Ishikawa (cell line): ENCODE measurements around the gene KLHL25.

Experiments used
- CEBPB ChIP-seq: IDR thresholded peaks from 2 replicates; pipeline ENCODE4 v1.6.1; 2012
- CREB1 ChIP-seq: IDR thresholded peaks from 2 replicates; pipeline ENCODE4 v1.6.1; 2012; ENCODE audit warnings: low read depth
- EGR1 ChIP-seq: IDR thresholded peaks from 2 replicates; pipeline ENCODE4 v1.6.1; 2012
- EP300 ChIP-seq: IDR thresholded peaks from 2 replicates; pipeline ENCODE4 v1.6.1; 2012; ENCODE audit warnings: borderline replicate concordance
- FOXM1 ChIP-seq: IDR thresholded peaks from 2 replicates; pipeline ENCODE4 v1.6.1; 2012; ENCODE audit warnings: low read depth, borderline replicate concordance
- NFIC ChIP-seq: IDR thresholded peaks from 2 replicates; pipeline ENCODE4 v1.6.1; 2012
- RAD21 ChIP-seq: IDR thresholded peaks from 2 replicates; pipeline ENCODE4 v1.6.1; 2012; ENCODE audit warnings: low read depth
- TAF1 ChIP-seq: IDR thresholded peaks from 2 replicates; pipeline ENCODE4 v1.6.1; 2012; ENCODE audit warnings: low read depth, mild to moderate bottlenecking
- YY1 ChIP-seq: IDR thresholded peaks from 2 replicates; pipeline ENCODE4 v1.6.1; 2012; ENCODE audit warnings: low read depth
- ZBTB7A ChIP-seq: IDR thresholded peaks from 2 replicates; pipeline ENCODE4 v1.6.1; 2012; ENCODE audit warnings: low read depth
- TF ChIP-seq, protein P1 (sequence below): IDR thresholded peaks from 2 replicates; pipeline ENCODE4 v1.6.1; 2012
- TF ChIP-seq, protein P2 (sequence below): IDR thresholded peaks from 2 replicates; pipeline ENCODE4 v1.6.1; 2012; ENCODE audit warnings: low read depth, mild to moderate bottlenecking
- TF ChIP-seq, protein P3 (sequence below): IDR thresholded peaks from 2 replicates; pipeline ENCODE4 v1.6.1; 2012

DNA sequence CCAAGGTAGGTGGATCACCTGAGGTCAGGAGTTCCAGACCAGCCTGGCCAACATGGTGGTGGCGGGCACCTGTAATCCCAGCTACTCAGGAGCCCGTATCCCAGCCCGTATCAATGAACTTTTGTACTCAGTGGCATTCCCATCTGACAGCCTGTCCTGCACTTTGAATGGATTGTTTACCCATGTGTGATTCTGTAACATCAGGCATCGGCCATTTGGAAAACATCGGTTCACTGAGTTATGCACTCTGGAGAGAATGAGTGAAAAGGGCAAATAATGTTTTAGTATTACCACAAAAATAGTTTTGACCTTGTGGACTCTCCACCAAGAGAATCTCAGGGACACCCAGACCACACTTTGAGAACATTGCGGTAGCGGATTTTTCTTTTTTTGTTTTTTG is 13.6 kb downstream of the KLHL25 start:
- TF ChIP-seq TAF1: no peak
- no peak for TF ChIP-seq EP300
- TF ChIP-seq, protein P1, sequence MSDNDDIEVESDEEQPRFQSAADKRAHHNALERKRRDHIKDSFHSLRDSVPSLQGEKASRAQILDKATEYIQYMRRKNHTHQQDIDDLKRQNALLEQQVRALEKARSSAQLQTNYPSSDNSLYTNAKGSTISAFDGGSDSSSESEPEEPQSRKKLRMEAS: no peak
- TF ChIP-seq, protein P2, sequence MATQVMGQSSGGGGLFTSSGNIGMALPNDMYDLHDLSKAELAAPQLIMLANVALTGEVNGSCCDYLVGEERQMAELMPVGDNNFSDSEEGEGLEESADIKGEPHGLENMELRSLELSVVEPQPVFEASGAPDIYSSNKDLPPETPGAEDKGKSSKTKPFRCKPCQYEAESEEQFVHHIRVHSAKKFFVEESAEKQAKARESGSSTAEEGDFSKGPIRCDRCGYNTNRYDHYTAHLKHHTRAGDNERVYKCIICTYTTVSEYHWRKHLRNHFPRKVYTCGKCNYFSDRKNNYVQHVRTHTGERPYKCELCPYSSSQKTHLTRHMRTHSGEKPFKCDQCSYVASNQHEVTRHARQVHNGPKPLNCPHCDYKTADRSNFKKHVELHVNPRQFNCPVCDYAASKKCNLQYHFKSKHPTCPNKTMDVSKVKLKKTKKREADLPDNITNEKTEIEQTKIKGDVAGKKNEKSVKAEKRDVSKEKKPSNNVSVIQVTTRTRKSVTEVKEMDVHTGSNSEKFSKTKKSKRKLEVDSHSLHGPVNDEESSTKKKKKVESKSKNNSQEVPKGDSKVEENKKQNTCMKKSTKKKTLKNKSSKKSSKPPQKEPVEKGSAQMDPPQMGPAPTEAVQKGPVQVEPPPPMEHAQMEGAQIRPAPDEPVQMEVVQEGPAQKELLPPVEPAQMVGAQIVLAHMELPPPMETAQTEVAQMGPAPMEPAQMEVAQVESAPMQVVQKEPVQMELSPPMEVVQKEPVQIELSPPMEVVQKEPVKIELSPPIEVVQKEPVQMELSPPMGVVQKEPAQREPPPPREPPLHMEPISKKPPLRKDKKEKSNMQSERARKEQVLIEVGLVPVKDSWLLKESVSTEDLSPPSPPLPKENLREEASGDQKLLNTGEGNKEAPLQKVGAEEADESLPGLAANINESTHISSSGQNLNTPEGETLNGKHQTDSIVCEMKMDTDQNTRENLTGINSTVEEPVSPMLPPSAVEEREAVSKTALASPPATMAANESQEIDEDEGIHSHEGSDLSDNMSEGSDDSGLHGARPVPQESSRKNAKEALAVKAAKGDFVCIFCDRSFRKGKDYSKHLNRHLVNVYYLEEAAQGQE: no peak
- no peak for TF ChIP-seq ZBTB7A
- no peak for TF ChIP-seq RAD21
- TF ChIP-seq FOXM1: no peak
- TF ChIP-seq CREB1: no peak
- no peak for TF ChIP-seq YY1
- no peak for TF ChIP-seq CEBPB
- TF ChIP-seq, protein P3, sequence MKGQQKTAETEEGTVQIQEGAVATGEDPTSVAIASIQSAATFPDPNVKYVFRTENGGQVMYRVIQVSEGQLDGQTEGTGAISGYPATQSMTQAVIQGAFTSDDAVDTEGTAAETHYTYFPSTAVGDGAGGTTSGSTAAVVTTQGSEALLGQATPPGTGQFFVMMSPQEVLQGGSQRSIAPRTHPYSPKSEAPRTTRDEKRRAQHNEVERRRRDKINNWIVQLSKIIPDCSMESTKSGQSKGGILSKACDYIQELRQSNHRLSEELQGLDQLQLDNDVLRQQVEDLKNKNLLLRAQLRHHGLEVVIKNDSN: no peak
- no peak for TF ChIP-seq NFIC
- no peak for TF ChIP-seq EGR1
